ENCODE data around the gene GNG3. TPM values are rescaled to one million over a fixed set of nuclear protein-coding genes. Genes with fewer than 3 reads are reported as not detected.

The GNG3 gene
- total and polyA plus RNA-seq, 2 experiments from 2014 or later, result 0.23 to 1.2 TPM

DNA sequence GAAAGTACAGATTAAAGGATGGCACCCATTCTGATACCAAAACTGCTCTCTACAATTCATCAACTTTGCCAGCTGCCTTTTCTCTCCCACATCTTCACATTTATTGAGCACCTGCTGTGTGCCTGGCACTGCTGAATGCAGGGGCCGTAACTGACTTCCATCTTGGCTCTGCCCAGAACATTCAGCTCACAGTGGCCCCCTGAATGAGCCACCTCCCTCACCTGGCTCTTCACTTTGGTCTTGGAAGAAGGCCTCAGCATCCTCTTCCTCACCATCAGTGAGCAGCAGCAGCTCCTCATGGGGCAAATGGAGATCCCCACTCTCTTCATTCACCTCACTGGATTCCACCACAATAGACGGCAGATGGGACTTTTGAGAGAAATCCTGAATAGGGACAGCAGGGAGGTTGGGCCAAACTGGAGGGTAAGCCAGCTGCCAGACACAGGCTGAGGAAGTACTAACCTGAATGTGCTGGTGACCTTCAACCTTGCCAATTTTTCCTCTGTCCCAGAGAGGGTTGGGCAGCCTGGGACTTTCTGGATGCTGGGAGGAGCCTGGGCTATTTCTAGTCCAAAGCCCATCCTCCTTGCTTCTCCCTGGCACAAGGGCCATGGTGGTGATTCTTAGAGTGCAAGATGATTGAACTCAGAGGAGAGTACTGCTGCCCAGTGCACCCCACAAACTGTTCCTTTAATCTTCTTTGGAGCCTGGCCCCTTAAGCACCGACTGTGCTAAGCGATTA, 37.9 kb upstream of the GNG3 start:
- Histone ChIP-seq H3K4me1 (ENCODE audit: insufficient read depth) (peaks cover 31% of the 10 kb centered on the region), H3K79me2 (peaks cover 58% of the 10 kb centered on the region), H3K27me3 (no peaks in the 10 kb centered on the region), H3K9me2 (replicated peaks; ENCODE audit: insufficient read depth) (no peaks in the 10 kb centered on the region), H4K20me1 (ENCODE audit: insufficient read depth, poor library complexity, severe bottlenecking) (peaks cover 10% of the 10 kb centered on the region), H3K9me3 (ENCODE audit: low read depth) (no peaks in the 10 kb centered on the region), H3K27ac (peak overlapping the region; percentile 95), H3K4me3 (no peak overlapping the region), H3K36me3 (replicated peaks; ENCODE audit: insufficient read depth, low read depth) (no peaks in the 10 kb centered on the region), H2AFZ (no peak overlapping the region), H3K4me2 (no peak overlapping the region)
- TF ChIP-seq, protein P1, sequence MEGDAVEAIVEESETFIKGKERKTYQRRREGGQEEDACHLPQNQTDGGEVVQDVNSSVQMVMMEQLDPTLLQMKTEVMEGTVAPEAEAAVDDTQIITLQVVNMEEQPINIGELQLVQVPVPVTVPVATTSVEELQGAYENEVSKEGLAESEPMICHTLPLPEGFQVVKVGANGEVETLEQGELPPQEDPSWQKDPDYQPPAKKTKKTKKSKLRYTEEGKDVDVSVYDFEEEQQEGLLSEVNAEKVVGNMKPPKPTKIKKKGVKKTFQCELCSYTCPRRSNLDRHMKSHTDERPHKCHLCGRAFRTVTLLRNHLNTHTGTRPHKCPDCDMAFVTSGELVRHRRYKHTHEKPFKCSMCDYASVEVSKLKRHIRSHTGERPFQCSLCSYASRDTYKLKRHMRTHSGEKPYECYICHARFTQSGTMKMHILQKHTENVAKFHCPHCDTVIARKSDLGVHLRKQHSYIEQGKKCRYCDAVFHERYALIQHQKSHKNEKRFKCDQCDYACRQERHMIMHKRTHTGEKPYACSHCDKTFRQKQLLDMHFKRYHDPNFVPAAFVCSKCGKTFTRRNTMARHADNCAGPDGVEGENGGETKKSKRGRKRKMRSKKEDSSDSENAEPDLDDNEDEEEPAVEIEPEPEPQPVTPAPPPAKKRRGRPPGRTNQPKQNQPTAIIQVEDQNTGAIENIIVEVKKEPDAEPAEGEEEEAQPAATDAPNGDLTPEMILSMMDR (IDR thresholded peaks at IDR 0.05; ENCODE audit: poor library complexity), result no peak
- TF ChIP-seq EZH2 (IDR thresholded peaks at IDR 0.05; ENCODE audit: borderline replicate concordance), result no peak
- DNase-seq (ENCODE audit: low spot score), result no peak
- WGBS (ENCODE audit: low lambda C conversion rate, missing lambda C conversion rate), result 72% methylated on average over 4 of the region's 4 CpGs

DNA sequence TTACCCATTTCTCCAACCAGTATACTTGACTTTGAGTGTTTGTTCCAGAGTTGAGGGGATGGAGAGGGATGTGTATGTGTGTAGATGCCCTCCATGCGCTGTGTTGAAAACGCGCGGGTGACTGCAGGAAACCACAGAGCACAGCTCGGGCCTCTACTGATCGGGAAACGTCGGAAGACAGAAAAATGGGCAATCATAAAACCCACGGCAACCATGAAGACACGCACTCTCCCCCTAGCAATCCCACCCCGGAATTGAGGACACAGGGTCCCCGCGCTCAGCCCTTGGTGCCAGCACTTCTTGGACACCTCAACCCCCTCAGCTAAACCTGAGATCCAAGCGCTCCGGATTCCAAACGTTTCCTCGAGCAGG, 36.3 kb upstream of the GNG3 start:
- Histone ChIP-seq H3K9me2 (replicated peaks; ENCODE audit: insufficient read depth) (no peaks in the 10 kb centered on the region), H3K9me3 (ENCODE audit: low read depth) (no peaks in the 10 kb centered on the region), H4K20me1 (ENCODE audit: insufficient read depth, poor library complexity, severe bottlenecking) (peaks cover 7% of the 10 kb centered on the region), H3K4me3 (peak overlapping the region; percentile 60), H2AFZ (peak overlapping the region; percentile 60), H3K27ac (peak overlapping the region; percentile 95), H3K36me3 (replicated peaks; ENCODE audit: insufficient read depth, low read depth) (no peaks in the 10 kb centered on the region), H3K79me2 (peaks cover 59% of the 10 kb centered on the region), H3K4me1 (ENCODE audit: insufficient read depth) (peaks cover 28% of the 10 kb centered on the region), H3K4me2 (peak overlapping the region; percentile 93), H3K27me3 (no peaks in the 10 kb centered on the region)
- TF ChIP-seq, protein P1 (IDR thresholded peaks at IDR 0.05; ENCODE audit: poor library complexity), result no peak
- no peak for TF ChIP-seq EZH2phosphoT487 (IDR thresholded peaks at IDR 0.05; ENCODE audit: low read depth, severe bottlenecking, unreplicated experiment)
- TF ChIP-seq EZH2 (IDR thresholded peaks at IDR 0.05; ENCODE audit: borderline replicate concordance), result no peak
- WGBS (ENCODE audit: low lambda C conversion rate, missing lambda C conversion rate), result 2% methylated on average over 17 of the region's 17 CpGs
- DNase-seq (ENCODE audit: low spot score), result no peak

DNA sequence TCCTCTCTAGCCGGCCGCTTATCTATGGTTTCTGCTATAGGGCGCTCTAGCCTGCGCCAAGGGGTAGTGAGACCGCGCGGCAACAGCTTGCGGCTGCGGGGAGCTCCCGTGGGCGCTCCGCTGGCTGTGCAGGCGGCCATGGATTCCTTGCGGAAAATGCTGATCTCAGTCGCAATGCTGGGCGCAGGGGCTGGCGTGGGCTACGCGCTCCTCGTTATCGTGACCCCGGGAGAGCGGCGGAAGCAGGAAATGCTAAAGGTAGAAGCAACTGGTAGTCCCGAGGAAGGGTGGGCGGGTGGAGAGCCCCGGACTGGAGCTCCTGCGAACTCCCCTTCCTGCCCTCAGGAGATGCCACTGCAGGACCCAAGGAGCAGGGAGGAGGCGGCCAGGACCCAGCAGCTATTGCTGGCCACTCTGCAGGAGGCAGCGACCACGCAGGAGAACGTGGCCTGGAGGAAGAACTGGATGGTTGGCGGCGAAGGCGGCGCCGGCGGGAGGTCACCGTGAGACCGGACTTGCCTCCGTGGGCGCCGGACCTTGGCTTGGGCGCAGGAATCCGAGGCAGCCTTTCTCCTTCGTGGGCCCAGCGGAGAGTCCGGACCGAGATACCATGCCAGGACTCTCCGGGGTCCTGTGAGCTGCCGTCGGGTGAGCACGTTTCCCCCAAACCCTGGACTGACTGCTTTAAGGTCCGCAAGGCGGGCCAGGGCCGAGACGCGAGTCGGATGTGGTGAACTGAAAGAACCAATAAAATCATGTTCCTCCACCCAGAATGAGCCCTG, 35.7 kb upstream of the GNG3 start, which contains the start of the genes LBHD1 and UQCC3:
Gene LBHD1, minus strand, starts transcription at position 660 of the 782 bp plus-strand sequence. CDS start 2,236 bp downstream, outside the sequence.
Gene UQCC3, plus strand, starts transcription at position 66 of the 782 bp plus-strand sequence. Its CDS starts 73 bp downstream, at position 139.
- peak within 1 kb of the TSS; percentile 60 for H3K4me3 ChIP-seq
- no peak for TF ChIP-seq EZH2 (IDR thresholded peaks at IDR 0.05; ENCODE audit: borderline replicate concordance)
- no peak for TF ChIP-seq EZH2phosphoT487 (IDR thresholded peaks at IDR 0.05; ENCODE audit: low read depth, severe bottlenecking, unreplicated experiment)
- TF ChIP-seq, protein P1 (IDR thresholded peaks at IDR 0.05; ENCODE audit: poor library complexity), result no peak
- peak within 1 kb of the TSS; percentile 60 for H2AFZ ChIP-seq
- H3K4me1 ChIP-seq (ENCODE audit: insufficient read depth), result peaks cover 22% of the 10 kb centered on the region
- H3K27ac ChIP-seq, result peak within 1 kb of the TSS; percentile 95
- no peaks in the 10 kb centered on the region for H3K9me2 ChIP-seq (replicated peaks; ENCODE audit: insufficient read depth)
- no peaks in the 10 kb centered on the region for H3K27me3 ChIP-seq
- H3K9me3 ChIP-seq (ENCODE audit: low read depth), result no peaks in the 10 kb centered on the region
- peak; percentile 92 for DNase-seq (ENCODE audit: low spot score)
- WGBS (ENCODE audit: low lambda C conversion rate, missing lambda C conversion rate), result 1% methylated on average over 59 of the region's 59 CpGs
- H4K20me1 ChIP-seq (ENCODE audit: insufficient read depth, poor library complexity, severe bottlenecking), result peaks cover 2% of the 10 kb centered on the region
- peak within 1 kb of the TSS; percentile 93 for H3K4me2 ChIP-seq
- H3K36me3 ChIP-seq (replicated peaks; ENCODE audit: insufficient read depth, low read depth), result no peaks in the 10 kb centered on the region
- H3K79me2 ChIP-seq, result peaks cover 56% of the 10 kb centered on the region
